GM10248 (cell line): ENCODE measurements around the gene ZNF629.

Source experiments
- CTCF ChIA-PET: fragments of 300-600 bp; sonication (Branson Sonifier 250); formaldehyde crosslinking; extraction: SDS; loops from one replicate; lab custom pipeline; 2021; ENCODE audit warnings: antibody characterized with exemption; lab: Yijun Ruan, JAX
- POLR2A ChIA-PET: fragments of 350-650 bp; sonication (Branson Sonifier 250); formaldehyde crosslinking; extraction: SDS; loops from one replicate; lab custom pipeline; 2020; ENCODE audit warnings: antibody characterized with exemption; lab: Yijun Ruan, JAX
- DNase-seq: peaks from one replicate; pipeline ENCODE4 v3.0.0; 2012; ENCODE audit errors: extremely low spot score
- TF ChIP-seq, protein P1 (sequence below): IDR thresholded peaks from 2 replicates; pipeline ENCODE4 v1.5.1; 2012; ENCODE audit warnings: mild to moderate bottlenecking, low read depth; ENCODE audit errors: extremely low read depth, missing control alignments, control extremely low read depth

ZNF629 gene

DNA sequence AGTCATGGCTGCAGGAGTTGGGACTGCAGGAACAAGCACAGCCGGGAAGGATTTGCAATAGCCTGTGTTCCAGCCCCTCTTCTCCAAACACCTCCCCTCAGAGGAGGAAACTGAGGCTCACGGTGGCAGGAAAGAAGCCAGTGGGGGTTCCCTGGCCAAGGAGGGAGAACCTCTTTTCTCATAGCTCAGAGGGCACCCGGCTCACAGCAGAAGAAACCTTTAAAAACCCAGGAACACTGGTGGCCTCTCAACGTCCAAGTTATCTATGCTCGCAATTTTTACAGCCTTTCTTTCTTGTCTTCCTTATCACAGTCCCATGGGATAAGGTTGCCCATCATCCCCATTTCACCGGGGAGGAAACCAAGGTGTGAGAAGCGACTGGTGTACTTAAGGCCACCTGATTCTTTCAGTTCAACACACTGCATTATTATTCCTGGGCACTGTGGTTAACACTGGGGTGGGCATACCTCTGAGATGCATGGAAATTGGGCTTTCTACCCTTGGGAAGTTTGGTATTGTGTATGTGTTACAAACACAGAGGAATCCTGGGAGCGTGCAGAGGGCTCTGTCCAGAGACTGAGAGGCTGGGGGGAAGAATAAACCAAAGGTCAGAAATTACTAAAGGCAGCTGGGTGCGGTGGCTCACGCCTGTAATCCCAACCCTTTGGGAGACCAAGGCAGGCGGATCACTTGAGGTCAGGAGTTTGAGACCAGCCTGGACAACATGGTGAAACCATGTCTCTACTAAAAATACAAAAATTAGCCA lies 791 bp upstream of the ZNF629 start:
- POLR2A ChIA-PET = no interaction called here
- TF ChIP-seq, protein P1, sequence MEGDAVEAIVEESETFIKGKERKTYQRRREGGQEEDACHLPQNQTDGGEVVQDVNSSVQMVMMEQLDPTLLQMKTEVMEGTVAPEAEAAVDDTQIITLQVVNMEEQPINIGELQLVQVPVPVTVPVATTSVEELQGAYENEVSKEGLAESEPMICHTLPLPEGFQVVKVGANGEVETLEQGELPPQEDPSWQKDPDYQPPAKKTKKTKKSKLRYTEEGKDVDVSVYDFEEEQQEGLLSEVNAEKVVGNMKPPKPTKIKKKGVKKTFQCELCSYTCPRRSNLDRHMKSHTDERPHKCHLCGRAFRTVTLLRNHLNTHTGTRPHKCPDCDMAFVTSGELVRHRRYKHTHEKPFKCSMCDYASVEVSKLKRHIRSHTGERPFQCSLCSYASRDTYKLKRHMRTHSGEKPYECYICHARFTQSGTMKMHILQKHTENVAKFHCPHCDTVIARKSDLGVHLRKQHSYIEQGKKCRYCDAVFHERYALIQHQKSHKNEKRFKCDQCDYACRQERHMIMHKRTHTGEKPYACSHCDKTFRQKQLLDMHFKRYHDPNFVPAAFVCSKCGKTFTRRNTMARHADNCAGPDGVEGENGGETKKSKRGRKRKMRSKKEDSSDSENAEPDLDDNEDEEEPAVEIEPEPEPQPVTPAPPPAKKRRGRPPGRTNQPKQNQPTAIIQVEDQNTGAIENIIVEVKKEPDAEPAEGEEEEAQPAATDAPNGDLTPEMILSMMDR = no peak
- CTCF ChIA-PET = no interaction called here
- DNase-seq = no peak

DNA sequence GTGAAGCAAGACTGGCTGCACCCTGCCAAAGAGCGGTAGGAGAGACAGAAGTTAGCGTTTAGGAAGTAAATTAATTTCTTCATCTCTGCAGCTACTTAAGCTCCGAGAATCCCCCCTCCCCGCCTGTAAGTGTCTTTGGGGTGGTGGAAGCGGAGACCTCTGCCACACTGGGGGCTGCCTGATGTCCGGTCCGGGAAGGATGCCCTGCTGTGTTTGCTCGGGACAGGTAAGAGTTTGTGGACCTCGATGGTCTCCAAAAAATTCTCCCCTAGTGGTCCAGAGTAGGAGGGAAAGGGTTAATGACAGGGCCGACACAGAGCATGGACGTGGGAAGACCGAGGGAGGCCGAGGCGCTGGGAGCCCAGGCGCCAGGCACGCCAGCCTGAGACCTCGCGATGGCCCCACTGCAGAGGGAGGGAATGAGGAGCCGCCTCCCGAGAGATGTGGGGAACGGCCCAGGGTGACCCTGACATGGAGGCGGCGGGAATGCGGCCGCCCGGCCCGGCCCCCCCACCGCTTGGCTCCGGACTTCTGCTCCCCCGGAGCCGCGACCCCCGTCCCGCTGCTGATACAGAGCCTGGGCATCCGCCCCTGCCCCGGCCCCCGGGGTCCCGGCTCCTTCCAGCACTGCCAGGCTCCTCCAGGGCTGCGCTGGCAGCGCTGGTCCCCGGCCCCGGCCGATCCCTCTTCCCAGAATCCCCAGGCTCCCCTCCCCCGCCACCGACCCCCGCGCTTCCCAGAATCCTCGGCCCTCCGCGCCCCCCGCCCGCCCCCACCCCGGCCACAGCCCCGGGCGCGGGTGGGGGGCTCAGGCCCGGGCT lies 680 bp downstream of the ZNF629 start:
- no peak for DNase-seq
- CTCF ChIA-PET = interaction anchor here (0.9 to 1.6 kb wide), 4 partner anchors 9 to 59 kb away, joined by 3 to 4 read pairs (median 4); no protein-coding TSS in a partner anchor
- TF ChIP-seq, protein P1 = no peak
- POLR2A ChIA-PET = no interaction called here

DNA sequence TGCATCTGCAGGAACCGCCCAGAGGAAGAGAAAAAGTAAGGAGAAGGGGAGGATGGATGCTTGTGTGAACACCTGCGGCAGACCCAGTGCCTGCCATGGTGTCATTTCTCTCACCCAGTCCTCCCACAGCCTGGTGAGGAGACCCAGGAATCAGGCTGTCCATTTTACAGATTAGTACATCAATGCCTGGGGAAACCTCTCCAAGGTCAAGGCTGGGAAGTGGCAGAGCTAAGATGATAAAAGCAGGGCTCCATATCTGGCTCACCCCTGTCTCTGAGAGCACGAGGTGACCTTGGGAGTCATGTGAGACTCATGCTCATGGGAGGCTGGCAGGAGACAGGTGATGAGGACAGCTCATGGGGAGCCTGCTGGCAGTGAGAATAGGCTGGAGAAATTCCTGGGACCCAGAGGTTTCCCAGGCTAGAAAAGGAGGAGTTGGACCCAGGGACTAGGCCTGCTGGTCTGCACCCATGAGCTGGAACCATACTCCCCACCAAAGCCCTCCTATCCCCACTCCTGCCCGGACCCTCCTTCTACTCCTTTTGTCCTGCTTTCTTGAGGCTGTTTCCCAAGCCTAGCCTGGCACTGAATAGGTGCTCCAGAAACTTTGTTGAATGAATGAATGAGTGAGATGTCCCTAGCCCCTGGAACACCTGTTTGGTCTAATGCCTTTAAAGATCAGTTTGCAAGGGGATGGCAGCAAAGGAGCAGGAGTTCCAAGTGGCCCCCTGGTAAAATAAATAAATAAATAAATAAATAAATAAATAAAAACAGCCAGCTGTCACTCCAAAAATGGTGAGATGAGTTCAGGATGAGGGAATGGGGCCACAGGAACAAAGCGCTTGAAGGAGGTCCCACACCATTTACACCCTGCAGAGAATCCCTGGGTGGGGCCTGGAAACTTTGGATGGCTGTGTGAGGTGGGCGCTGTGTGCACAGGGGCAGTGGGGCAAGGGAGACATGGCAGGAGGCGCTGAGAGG lies 1.6 kb downstream of the ZNF629 start:
- TF ChIP-seq, protein P1 = no peak
- DNase-seq = no peak
- POLR2A ChIA-PET = no interaction called here
- CTCF ChIA-PET = interaction anchor here (0.9 to 1.6 kb wide), 5 partner anchors 10 to 60 kb away, joined by 3 to 6 read pairs (median 4); no protein-coding TSS in a partner anchor

GRCh38 chr16:30784215-30784614 lies 2.8 kb downstream of the ZNF629 start:
- no peak for DNase-seq
- ChIA-PET POLR2A (no interaction called here), CTCF (interaction anchor here (1.5 to 1.6 kb wide), 2 partner anchors 30 to 158 kb away, joined by 4 to 6 read pairs; no protein-coding TSS in a partner anchor)
- TF ChIP-seq, protein P1 = no peak

GRCh38 chr16:30783280-30784109 lies 3.5 kb downstream of the ZNF629 start:
- TF ChIP-seq, protein P1 = no peak
- CTCF ChIA-PET = interaction anchor here (1.3 to 1.6 kb wide), 4 partner anchors 9 to 158 kb away, joined by 3 to 9 read pairs (median 4); no protein-coding TSS in a partner anchor
- POLR2A ChIA-PET = no interaction called here
- no peak for DNase-seq
